Measurements from ENCODE around the gene MARCO. TPM values are rescaled to one million over a fixed set of nuclear protein-coding genes. Genes with fewer than 3 reads are reported as not detected.

Gene MARCO
- polyA plus RNA-seq, 1 donor from 2014 or later, result not detected

DNA sequence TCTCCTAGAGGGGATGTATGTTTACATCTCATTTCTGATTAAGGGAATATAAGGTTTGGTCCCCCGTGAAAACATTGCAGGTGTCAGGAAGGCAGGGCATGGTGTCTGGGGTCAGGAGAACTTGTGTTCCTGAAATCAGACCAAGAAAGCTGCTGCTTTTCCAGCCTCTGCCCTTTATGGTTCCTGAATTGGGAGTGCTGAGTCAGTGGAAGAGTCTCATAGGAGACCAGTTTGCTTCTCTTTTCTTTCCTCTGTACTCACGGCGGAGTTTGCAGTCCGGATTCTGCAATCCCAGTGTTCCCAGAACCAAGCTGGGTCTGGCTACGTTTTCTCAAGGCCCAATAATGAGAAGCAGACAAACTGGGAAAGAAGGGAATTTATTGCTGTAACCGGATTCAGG, 5.1 kb upstream of the MARCO start:
- Histone ChIP-seq H2AFZ (ENCODE audit: low read depth, low read length) (no peak overlapping the region), H3K9me2 (ENCODE audit: insufficient read depth, low read length) (no peaks in the 10 kb centered on the region), H3K27me3 (ENCODE audit: insufficient read depth, low read depth, low read length) (no peaks in the 10 kb centered on the region), H4K20me1 (ENCODE audit: insufficient read depth) (no peaks in the 10 kb centered on the region), H3K9ac (ENCODE audit: low read length) (no peak overlapping the region), H3K79me2 (replicated peaks; ENCODE audit: insufficient read depth, low read length) (no peaks in the 10 kb centered on the region), H3F3A (ENCODE audit: insufficient read depth, low read length, poor library complexity, severe bottlenecking) (no peaks in the 10 kb centered on the region), H3K27ac (ENCODE audit: low read length) (no peak overlapping the region), H3K9me3 (ENCODE audit: low read length) (peaks cover 6% of the 10 kb centered on the region), H3K36me3 (ENCODE audit: insufficient read depth, low read length) (no peaks in the 10 kb centered on the region), H3K4me2 (ENCODE audit: low read length) (no peak overlapping the region), H3K4me3 (ENCODE audit: low read length) (no peak overlapping the region)
- no peak for TF ChIP-seq CTCF (IDR thresholded peaks at IDR 0.05; ENCODE audit: poor library complexity, severe bottlenecking)
- TF ChIP-seq TAF1 (IDR thresholded peaks at IDR 0.05; ENCODE audit: low read depth), result no peak
- no peak for TF ChIP-seq EP300 (conservative IDR thresholded peaks at IDR 0.05; ENCODE audit: poor library complexity, severe bottlenecking)
- TF ChIP-seq, protein P1, sequence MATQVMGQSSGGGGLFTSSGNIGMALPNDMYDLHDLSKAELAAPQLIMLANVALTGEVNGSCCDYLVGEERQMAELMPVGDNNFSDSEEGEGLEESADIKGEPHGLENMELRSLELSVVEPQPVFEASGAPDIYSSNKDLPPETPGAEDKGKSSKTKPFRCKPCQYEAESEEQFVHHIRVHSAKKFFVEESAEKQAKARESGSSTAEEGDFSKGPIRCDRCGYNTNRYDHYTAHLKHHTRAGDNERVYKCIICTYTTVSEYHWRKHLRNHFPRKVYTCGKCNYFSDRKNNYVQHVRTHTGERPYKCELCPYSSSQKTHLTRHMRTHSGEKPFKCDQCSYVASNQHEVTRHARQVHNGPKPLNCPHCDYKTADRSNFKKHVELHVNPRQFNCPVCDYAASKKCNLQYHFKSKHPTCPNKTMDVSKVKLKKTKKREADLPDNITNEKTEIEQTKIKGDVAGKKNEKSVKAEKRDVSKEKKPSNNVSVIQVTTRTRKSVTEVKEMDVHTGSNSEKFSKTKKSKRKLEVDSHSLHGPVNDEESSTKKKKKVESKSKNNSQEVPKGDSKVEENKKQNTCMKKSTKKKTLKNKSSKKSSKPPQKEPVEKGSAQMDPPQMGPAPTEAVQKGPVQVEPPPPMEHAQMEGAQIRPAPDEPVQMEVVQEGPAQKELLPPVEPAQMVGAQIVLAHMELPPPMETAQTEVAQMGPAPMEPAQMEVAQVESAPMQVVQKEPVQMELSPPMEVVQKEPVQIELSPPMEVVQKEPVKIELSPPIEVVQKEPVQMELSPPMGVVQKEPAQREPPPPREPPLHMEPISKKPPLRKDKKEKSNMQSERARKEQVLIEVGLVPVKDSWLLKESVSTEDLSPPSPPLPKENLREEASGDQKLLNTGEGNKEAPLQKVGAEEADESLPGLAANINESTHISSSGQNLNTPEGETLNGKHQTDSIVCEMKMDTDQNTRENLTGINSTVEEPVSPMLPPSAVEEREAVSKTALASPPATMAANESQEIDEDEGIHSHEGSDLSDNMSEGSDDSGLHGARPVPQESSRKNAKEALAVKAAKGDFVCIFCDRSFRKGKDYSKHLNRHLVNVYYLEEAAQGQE (IDR thresholded peaks at IDR 0.05; ENCODE audit: borderline replicate concordance), result no peak
- TF ChIP-seq POLR2AphosphoS5 (IDR thresholded peaks at IDR 0.05), result no peak
- TF ChIP-seq RAD21 (conservative IDR thresholded peaks at IDR 0.05), result no peak
- TF ChIP-seq MXI1 (conservative IDR thresholded peaks at IDR 0.05; ENCODE audit: poor library complexity, severe bottlenecking), result no peak
- no peak for TF ChIP-seq EZH2 (IDR thresholded peaks at IDR 0.05; ENCODE audit: borderline replicate concordance, insufficient read depth, low read length, poor library complexity, severe bottlenecking)
- TF ChIP-seq SMC3 (conservative IDR thresholded peaks at IDR 0.05; ENCODE audit: poor library complexity), result no peak

GRCh38 chr2:118937817-118938216, 4.2 kb upstream of the MARCO start:
- no peak overlapping the region for H3K4me3 ChIP-seq (ENCODE audit: low read length)
- no peaks in the 10 kb centered on the region for H4K20me1 ChIP-seq (ENCODE audit: insufficient read depth)
- no peaks in the 10 kb centered on the region for H3K79me2 ChIP-seq (replicated peaks; ENCODE audit: insufficient read depth, low read length)
- no peak overlapping the region for H2AFZ ChIP-seq (ENCODE audit: low read depth, low read length)
- TF ChIP-seq EZH2 (IDR thresholded peaks at IDR 0.05; ENCODE audit: borderline replicate concordance, insufficient read depth, low read length, poor library complexity, severe bottlenecking) (no peak), SMC3 (conservative IDR thresholded peaks at IDR 0.05; ENCODE audit: poor library complexity) (no peak), POLR2AphosphoS5 (IDR thresholded peaks at IDR 0.05) (no peak)
- TF ChIP-seq, protein P1 (IDR thresholded peaks at IDR 0.05; ENCODE audit: borderline replicate concordance), result no peak
- H3K27ac ChIP-seq (ENCODE audit: low read length), result no peak overlapping the region
- no peaks in the 10 kb centered on the region for H3K36me3 ChIP-seq (ENCODE audit: insufficient read depth, low read length)
- no peak overlapping the region for H3K4me2 ChIP-seq (ENCODE audit: low read length)
- H3K27me3 ChIP-seq (ENCODE audit: insufficient read depth, low read depth, low read length), result no peaks in the 10 kb centered on the region
- H3F3A ChIP-seq (ENCODE audit: insufficient read depth, low read length, poor library complexity, severe bottlenecking), result no peaks in the 10 kb centered on the region
- no peak overlapping the region for H3K9ac ChIP-seq (ENCODE audit: low read length)
- H3K9me3 ChIP-seq (ENCODE audit: low read length), result peaks cover 4% of the 10 kb centered on the region
- H3K9me2 ChIP-seq (ENCODE audit: insufficient read depth, low read length), result no peaks in the 10 kb centered on the region

All from neural cell (in vitro differentiated cells).